HG02884 (cell line): ENCODE results near the gene AFDN.

Experiments used
- ATAC-seq: cut with Tn5 transposase; IDR thresholded peaks from one replicate; pipeline ENCODE4 v1.9.1; 2021; ENCODE audit warnings: mild to moderate bottlenecking, moderate library complexity; ENCODE audit not compliant: unreplicated experiment

The AFDN gene

DNA sequence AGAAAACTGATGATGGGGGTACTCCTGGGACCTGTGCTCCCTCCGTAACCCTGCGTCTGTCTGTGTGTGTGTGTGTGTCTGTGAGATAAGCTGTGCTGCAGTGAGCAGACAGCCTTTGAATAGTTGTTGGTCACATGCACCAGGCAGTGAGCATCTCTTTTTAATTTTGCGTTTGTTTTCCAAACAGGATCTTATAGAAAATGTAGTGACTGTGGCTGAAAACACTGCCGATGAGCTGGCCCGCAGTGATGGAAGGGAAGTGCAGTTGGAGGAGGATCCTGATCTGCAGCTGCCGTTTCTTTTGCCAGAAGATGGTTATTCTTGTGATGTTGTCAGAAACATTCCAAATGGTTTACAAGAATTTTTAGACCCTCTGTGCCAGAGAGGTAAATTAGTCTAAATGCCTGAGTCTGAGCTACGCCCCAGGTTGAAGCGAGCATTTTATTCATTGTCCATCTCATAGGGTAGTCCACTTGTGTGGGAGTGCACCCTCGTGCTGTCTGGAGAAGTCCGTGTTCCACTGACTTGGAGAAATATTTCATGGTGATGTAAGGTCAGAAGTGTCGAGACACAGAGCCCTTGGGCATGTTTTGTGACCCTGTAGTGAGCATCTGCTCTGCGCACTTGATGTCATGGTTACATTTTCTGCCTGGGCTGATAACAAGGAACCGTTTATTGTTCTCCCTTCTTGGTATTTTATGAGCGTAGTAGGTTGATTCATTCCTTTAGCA lies 92.0 kb downstream of the AFDN start:
- ATAC-seq = no peak

DNA sequence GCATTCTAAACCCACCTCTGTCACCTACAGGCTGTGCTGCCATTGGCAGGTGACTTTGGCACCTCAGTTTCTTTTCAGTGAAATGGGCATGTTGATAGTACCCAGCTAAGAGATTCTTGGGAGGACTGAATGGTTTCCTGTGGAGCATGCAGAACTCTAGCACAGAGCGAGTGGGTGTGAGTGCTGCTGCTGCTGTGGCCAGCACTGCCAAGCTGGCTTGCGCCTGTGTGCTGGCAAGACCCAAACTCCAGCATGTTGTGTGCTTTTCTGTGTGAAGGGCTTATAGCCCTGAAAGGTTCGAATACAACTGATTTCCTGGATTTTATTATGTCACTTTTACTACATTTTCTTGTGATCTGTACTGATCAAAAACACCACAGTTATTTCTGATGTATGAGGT lies 92.6 kb downstream of the AFDN start:
- no peak for ATAC-seq

DNA sequence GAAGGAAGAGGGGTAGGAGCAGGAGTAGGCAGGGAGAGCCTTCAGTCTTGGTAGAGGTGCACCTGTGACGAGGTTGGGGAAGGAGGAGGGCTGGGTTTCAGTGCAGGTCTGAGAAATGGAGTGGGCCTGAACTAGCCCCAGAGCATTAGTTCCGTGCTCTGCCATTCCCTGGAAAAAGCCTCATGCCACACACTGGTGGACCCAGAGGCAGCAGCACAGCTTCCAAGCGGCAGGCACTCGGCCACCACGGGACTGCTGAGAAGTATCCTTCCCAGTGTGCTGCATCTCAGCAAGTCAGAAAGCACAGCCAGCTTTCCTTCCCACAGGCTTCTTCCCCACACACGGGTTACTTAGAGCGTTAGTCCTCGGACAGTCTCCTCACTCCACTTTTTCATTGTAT lies 93.5 kb downstream of the AFDN start:
- ATAC-seq = no peak

DNA sequence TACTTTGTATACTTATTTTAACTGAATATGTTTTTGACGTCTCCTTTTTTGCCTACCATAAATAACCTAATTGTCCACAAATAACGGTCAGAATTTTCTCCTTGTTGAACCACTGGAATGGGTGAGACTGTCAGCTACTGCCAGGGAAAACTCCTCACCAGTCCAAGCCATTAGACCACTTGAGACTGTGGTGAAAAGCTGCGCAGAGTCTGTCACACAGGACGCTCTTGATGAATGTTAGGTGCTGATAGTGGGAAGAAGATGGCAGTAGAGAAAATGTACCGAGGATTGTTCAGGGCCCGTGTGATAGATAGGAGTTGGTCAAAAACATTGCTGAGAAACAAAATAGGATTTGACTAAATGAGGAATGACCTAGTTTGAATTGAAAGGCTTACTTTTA lies 95.1 kb downstream of the AFDN start:
- no peak for ATAC-seq

DNA sequence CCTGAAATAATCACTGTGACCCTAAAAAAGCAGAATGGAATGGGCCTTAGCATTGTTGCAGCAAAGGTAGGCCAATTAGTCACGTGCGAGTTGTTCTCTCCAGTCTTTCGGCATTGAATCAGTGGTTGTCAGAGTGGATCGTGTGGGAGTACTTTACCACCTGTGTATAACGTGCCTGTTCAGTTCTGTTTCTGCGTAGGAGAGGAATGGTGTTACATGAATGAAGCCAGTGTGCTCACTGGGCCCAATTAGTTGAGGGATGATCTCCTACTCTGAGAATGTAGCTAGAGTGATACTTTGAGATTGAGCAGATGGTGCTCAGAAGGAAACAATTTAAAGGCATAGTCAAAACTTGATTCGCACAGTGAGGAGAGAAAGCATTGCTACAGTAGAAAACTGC lies 98.3 kb downstream of the AFDN start:
- no peak for ATAC-seq

DNA sequence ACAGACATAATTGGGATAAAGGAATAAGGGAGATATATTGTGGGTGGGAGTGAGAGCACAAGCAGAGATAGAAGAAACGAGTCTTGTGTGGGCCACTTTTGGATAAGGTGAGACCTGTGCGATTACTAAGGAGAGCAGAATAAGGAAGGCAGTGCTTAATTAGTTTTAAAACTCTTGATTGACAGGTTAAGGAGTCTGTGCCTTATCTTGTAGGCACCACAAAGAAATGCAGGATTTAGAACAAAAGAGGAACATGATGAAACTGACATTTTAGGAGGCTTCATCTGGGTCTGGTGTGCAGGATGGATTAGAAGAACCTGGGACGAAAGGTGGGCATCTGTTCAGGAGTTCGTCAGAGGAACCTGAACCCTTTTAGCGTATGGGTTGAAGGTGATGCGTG lies 100.5 kb downstream of the AFDN start:
- no peak for ATAC-seq

DNA sequence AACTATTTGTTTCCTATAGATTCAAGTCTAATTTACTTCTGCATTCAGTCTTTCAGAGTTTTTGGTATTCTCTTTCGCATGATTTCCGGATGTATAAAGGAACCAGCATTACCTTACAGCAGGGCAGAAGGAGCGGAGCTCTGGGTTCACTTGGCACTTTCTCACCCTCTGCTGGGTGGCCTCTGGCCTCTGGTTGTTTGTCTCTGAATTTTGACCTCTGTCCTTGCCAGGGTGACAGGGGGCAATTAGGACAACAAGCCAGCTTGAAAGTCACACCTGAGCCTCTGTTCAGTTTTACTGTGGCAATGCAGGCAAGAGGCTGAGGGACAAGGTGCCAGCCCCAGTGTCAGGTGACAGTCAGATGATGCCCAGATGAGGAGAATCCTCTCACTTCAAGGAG lies 101.4 kb downstream of the AFDN start:
- ATAC-seq = no peak

DNA sequence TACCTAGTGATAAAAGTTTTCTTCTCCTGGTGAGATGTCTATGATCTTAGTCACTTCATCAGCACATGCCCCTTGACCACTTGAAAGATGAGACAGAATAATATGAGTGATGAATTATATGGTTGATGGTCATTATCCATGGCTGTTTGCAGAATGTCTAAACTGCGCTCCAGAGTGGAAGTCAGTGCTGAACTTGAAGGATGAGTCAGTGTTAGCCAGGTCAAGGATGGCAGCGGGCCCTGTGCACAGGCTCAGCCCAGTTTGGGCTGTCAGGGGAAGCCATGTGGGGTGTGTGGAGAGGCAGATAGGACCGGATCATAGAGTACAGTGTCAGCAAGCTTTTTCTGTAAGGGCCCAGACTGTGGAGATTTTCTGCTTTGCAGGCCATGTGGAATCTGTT lies 103.6 kb downstream of the AFDN start:
- no peak for ATAC-seq

DNA sequence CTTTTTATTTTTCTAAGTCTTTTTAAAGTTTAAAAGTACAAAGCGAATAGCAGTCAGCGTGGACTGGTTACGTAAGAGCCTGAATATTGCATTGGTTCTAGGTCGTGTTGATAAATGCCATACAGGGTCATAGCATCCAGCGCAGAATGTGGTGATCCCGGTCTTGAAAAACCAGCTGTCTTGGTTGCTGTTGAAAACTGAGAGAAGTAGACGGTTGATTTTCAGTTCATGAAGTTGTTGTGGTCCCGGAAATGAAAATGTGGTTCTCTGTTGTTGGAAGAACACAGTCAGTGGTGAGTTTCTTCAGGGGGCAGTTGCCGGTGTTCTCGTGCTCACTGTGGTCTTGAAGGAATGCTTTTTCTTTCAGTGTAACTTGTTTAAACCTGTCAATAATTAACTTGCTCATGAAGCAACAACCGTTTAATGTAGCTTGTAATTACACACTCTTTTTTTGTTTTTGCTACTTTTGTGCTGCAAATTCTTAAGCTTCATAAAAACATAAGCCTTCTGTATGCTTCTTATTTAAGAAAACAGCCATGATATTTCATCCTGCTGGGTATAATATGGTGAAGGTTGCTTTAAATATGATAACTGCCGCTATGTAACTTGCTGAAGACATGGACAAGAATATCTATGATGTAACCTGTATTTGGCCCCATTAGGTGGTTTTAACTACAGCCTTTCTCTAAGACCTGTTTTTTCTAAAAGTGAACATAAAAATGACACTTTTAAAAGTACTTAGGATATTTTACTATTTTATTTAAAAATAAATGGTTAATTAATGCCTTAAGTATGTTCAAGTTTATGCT lies 106.0 kb downstream of the AFDN start:
- ATAC-seq = no peak

DNA sequence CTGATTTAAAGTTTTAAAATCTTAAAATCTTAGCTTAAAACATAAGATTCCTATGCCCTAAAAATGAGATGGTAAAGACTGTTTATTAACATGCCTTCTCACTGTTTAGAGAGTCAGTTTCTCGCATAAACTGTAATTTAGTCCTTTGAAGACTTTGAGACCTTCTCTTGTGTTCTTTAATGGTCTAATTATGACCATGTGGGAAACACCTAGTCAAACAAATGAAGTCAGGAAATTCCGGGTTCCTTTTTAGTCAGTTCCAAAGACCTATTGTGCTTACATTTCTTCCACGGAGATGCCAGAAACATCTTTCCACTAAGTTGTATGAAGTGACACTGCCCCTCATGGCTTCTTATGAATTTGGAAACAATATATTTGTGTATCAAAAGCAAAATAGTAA lies 106.6 kb downstream of the AFDN start:
- ATAC-seq = no peak

DNA sequence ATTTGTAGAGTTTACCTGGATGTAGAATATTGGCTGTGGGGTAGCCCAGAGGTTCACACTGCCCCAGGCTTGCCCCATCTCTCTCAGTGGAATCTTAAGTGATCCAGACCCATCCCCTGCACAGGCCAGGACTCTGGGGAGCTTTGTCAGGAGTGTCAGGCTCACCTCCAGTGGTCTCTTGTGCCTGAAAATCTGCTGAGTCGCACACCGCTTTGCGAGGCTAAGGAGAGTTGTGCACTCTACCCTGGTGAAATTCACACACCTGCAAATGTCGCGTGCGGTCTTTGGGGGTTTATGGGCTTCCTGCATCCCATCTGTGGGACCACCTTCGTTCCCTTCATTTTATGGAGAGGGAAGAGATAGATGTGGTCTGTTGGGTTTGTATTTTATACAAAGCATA lies 107.1 kb downstream of the AFDN start:
- no peak for ATAC-seq

DNA sequence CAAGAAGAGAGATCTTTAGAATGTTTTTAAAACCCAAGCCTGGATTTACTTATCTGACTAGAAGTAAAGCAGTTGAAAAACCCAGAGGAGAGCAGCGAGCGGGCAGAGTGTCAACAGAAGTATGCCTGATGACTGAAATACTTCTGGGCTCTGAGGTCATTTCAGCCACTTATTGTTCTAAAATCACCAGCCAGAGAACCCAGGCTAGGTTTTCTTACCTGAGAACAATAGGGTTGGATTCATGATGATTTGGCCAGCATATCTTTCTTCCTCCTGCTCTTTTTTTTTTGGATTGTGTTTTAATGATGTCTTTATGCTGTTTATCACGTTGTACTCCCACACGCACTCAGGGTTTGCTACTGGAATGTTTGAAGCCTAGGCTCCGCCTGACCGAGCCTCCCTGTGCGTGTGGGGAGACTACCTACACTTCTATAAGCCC lies 107.7 kb downstream of the AFDN start:
- no peak for ATAC-seq

DNA sequence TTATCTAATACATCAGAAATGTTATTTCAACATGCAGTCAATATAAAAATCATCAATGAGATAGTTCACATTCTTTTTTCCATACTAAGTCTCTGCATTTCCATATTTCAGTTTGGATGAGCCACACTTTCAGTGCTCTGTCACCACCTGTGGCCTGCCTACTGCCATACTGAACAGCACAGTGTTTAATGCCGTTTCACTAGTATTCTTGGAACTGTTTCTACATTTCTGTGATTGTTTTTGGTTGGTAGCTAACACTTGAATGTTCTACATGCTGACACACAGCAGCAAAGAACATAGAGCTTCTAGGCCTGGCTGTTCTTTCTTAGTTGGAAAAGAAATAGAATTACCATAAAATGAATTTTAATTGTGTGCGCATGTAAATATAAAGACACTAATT lies 109.3 kb downstream of the AFDN start:
- ATAC-seq = no peak

DNA sequence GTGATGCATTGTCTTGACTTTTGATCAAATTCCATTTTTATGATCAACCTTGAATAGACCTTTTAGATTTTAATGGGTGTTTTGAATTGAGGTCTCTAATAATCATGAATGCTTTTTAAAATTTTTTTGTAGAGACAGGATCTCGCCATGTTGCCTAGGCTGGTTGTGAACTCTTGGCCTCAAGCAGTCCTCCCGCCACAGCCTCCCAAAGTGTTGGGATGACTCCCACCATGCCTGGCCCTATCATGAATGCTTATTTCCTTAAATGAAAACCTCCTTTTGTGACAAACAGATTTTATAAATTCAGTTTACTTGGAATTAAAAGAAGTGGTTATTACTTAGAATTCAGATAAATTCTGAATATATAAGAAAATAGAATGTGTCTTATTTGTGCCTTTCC lies 110.6 kb downstream of the AFDN start:
- no peak for ATAC-seq

DNA sequence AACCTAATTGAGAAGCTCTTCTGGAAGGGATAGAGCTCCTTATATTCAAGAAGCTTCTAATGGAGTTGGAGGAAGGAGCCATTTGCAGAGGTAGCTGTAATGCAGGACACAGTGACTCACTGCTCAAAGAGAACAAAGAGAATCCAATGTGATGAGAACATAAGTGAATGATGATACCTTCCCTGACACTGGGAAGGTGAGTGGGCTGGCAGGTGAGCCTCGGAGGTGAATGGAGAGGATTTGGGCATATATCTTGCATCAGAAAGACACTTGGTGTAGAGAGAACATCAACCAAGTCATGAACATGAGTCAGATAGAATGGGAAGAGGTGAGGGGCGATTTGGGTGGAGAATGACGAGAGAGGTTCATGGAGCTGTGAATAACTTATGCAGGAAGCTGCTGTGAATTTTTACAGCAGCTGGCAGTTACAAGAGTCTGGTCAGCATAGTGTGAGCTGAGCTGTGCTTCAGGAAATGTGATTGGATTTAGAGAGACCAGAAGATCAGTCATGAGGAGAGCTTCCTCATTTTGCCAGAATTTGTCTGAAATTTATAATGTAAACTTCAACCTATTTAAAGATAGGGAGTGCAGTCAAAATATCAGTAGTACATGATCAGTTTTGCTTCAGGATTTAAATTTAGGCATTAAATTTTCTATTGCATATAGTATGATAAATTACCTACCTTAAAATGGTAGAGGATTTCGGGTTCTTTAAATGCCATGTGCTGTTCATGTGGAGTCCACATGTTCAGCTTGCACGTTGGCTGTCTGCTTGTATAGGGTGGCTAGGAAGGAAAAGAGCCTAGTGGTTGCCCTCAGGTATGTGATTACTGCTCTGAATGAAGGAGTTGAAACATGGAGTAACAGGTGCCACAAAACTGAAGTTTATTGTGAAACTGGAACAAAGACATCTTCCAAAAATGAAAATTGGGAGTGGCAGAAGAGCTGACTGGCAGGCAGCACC lies 111.5 kb downstream of the AFDN start:
- no peak for ATAC-seq

DNA sequence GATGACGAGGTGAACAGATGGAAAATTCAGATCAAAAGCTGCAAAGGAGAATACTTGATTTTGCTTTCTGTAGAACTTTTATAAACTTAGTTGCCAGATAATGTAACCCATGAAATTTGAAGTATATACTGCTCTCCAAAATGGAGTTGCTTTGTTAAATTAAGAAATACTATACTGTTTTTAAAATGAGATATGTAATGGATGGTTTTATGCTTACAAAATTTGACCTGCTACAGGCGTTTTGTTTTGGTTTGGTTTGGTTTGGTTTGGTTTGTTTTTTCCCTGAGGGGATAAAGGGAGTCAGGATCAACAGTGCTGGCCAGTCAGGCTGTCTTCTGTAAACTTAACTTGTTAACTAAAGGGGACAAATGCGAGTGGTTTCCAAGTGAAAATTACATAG lies 115.1 kb downstream of the AFDN start:
- no peak for ATAC-seq

DNA sequence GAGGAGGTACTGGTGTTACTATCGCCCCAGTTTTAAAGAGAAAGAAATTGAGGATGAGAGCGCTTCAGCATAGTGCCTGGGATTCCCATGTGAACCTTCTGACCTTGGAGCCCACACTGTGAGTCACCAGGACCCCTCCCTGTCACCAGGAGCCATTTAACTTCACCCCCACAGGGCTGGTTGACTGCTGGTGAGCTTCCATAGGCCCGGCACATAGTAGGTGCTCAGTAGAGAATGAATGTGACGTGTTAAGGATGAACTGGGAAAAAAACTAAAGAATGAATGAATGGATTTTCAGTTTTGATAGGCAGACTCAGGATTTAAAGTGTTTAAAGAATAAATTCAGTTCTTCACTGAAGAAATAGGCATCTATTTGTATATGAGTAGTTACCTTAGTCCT lies 117.4 kb downstream of the AFDN start:
- ATAC-seq = no peak

DNA sequence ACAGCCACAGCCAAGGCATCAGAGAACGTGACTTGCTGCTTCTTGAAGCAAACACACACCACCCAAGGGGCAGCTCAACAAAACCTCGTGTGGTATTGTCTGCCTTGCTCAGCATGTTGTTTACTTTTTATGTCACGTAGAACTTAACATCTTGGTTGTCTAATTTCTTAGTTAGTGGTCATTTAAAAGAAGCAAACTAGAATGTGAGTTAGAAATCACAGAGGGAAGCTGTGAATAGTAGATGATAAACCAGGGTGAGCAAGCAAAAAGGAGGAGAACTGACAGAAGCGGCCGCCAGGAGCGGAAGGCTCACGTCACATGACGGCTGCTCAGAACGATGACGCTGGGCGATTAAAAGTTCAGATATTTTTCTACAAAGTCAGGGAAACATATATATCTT lies 119.3 kb downstream of the AFDN start:
- ATAC-seq = no peak

DNA sequence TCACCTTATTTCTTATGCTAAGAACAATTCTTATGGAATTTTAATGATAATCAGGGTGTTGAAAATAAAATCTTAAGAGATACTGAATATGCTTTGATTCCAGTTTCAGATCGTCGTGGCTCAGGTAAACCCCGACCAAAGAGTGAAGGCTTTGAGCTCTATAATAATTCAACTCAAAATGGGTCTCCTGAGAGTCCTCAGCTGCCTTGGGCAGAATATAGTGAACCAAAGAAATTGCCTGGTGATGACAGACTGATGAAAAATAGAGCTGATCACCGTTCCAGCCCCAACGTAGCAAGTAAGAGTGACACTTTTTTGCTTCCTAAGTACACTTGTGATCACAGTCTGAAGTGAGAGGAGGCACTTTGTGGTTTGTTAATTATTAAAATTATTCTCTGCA lies 119.9 kb downstream of the AFDN start:
- no peak for ATAC-seq

DNA sequence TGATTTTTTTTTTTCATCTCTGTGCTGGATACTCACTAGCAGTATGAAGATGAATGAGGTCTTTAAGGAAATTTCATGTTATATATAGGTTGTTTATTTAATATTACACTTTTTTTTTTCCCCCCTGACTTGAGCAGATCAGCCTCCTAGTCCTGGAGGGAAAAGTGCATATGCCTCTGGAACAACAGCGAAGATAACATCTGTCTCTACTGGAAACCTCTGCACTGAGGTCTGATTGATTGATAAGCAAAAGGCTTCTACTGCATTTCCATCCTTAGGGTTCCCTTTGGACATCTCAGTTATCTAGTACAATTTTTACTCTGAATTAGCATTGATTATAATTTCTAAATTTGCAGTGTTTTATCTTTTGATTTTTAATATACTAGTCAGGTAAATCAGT lies 121.0 kb downstream of the AFDN start:
- no peak for ATAC-seq

DNA sequence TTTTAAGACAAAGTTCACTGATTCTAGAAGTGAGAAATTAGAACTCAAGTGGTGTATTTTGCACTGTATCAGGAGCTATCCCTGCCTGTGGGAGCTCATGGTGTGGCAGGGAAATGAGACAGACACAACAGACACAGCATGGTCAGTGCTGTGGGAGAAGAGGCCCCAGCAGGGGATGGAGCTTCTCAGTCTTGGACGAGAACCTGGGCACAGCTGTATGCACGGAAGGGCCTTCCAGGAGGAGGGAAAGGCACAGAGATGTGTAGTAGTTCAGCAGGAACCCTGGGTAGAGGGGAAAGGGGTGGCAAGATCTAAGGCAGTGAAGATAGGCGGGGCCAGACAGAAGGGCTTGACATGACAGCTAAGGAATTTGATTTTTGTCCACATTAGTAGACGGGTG lies 122.0 kb downstream of the AFDN start:
- no peak for ATAC-seq
